ENCODE results near the gene SNPH. TPM values are rescaled to one million over a fixed set of nuclear protein-coding genes. Genes with fewer than 3 reads are reported as not detected.
A peak's percentile ranks its signal among the peaks of the same experiment; 100 is the strongest.

The SNPH gene
- total RNA-seq, 1 experiment from 2014 or later, result 0.93 TPM

- Histone ChIP-seq H3K79me2 (ENCODE audit: low read length) (peaks cover 85% of the 10 kb centered on the region), H3K36me3 (ENCODE audit: insufficient read depth, low read length) (0 out of 2 replicates have a peak, but pooled peaks cover 10% of the 10 kb centered on the region), H3K9me3 (ENCODE audit: low read length) (no peaks in the 10 kb centered on the region), H3K4me3 (ENCODE audit: low read length) (no peak overlapping the region), H2AFZ (ENCODE audit: low read length) (no peak overlapping the region), H3K27me3 (ENCODE audit: low read length) (no peaks in the 10 kb centered on the region), H3K4me1 (ENCODE audit: low read length) (peaks cover 22% of the 10 kb centered on the region), H3K4me2 (ENCODE audit: low read depth, low read length, poor library complexity, severe bottlenecking) (no peak overlapping the region), H3K27ac (ENCODE audit: low read length) (no peak overlapping the region), H3K9me2 (replicated peaks; ENCODE audit: insufficient read depth, low read length) (no peaks in the 10 kb centered on the region), H3K9ac (ENCODE audit: low read length) (no peak overlapping the region), H4K20me1 (ENCODE audit: insufficient read depth, low read depth, low read length) (peaks cover 14% of the 10 kb centered on the region)
- DNase-seq, result no peak
Observed at GRCh38 chr20:1331101-1331500, 65.0 kb downstream of the SNPH start.

GRCh38 chr20:1331801-1332453, 65.8 kb downstream of the SNPH start:
- Histone ChIP-seq H3K36me3 (ENCODE audit: insufficient read depth, low read length) (0 out of 2 replicates have a peak, but pooled peaks cover 10% of the 10 kb centered on the region), H2AFZ (ENCODE audit: low read length) (no peak overlapping the region), H3K9ac (ENCODE audit: low read length) (no peak overlapping the region), H3K9me3 (ENCODE audit: low read length) (no peaks in the 10 kb centered on the region), H3K4me2 (ENCODE audit: low read depth, low read length, poor library complexity, severe bottlenecking) (no peak overlapping the region), H3K27me3 (ENCODE audit: low read length) (no peaks in the 10 kb centered on the region), H4K20me1 (ENCODE audit: insufficient read depth, low read depth, low read length) (peaks cover 13% of the 10 kb centered on the region), H3K4me3 (ENCODE audit: low read length) (no peak overlapping the region), H3K9me2 (replicated peaks; ENCODE audit: insufficient read depth, low read length) (no peaks in the 10 kb centered on the region), H3K27ac (ENCODE audit: low read length) (no peak overlapping the region), H3K4me1 (ENCODE audit: low read length) (peaks cover 13% of the 10 kb centered on the region), H3K79me2 (ENCODE audit: low read length) (peaks cover 77% of the 10 kb centered on the region)
- no peak for DNase-seq

GRCh38 chr20:1332749-1333300, 66.7 kb downstream of the SNPH start:
- H3K9ac ChIP-seq (ENCODE audit: low read length), result no peak overlapping the region
- DNase-seq, result no peak
- H3K9me2 ChIP-seq (replicated peaks; ENCODE audit: insufficient read depth, low read length), result no peaks in the 10 kb centered on the region
- no peak overlapping the region for H3K4me2 ChIP-seq (ENCODE audit: low read depth, low read length, poor library complexity, severe bottlenecking)
- no peaks in the 10 kb centered on the region for H3K27me3 ChIP-seq (ENCODE audit: low read length)
- H3K36me3 ChIP-seq (ENCODE audit: insufficient read depth, low read length), result 0 out of 2 replicates have a peak, but pooled peaks cover 10% of the 10 kb centered on the region
- peaks cover 6% of the 10 kb centered on the region for H4K20me1 ChIP-seq (ENCODE audit: insufficient read depth, low read depth, low read length)
- no peak overlapping the region for H2AFZ ChIP-seq (ENCODE audit: low read length)
- no peak overlapping the region for H3K4me3 ChIP-seq (ENCODE audit: low read length)
- peaks cover 4% of the 10 kb centered on the region for H3K4me1 ChIP-seq (ENCODE audit: low read length)
- peaks cover 68% of the 10 kb centered on the region for H3K79me2 ChIP-seq (ENCODE audit: low read length)
- H3K9me3 ChIP-seq (ENCODE audit: low read length), result no peaks in the 10 kb centered on the region
- H3K27ac ChIP-seq (ENCODE audit: low read length), result no peak overlapping the region

GRCh38 chr20:1333462-1334369, 67.6 kb downstream of the SNPH start:
- H3K36me3 ChIP-seq (ENCODE audit: insufficient read depth, low read length), result 0 out of 2 replicates have a peak, but pooled peaks cover 10% of the 10 kb centered on the region
- no peak for DNase-seq
- H3K79me2 ChIP-seq (ENCODE audit: low read length), result peaks cover 62% of the 10 kb centered on the region
- no peak overlapping the region for H3K27ac ChIP-seq (ENCODE audit: low read length)
- no peaks in the 10 kb centered on the region for H3K4me1 ChIP-seq (ENCODE audit: low read length)
- H3K4me2 ChIP-seq (ENCODE audit: low read depth, low read length, poor library complexity, severe bottlenecking), result no peak overlapping the region
- no peaks in the 10 kb centered on the region for H3K9me3 ChIP-seq (ENCODE audit: low read length)
- H3K4me3 ChIP-seq (ENCODE audit: low read length), result no peak overlapping the region
- H3K9me2 ChIP-seq (replicated peaks; ENCODE audit: insufficient read depth, low read length), result no peaks in the 10 kb centered on the region
- no peak overlapping the region for H3K9ac ChIP-seq (ENCODE audit: low read length)
- peaks cover 4% of the 10 kb centered on the region; the same call in 1 of the 2 replicates for H4K20me1 ChIP-seq (ENCODE audit: insufficient read depth, low read depth, low read length)
- H3K27me3 ChIP-seq (ENCODE audit: low read length), result no peaks in the 10 kb centered on the region
- no peak overlapping the region for H2AFZ ChIP-seq (ENCODE audit: low read length)

- peaks cover 57% of the 10 kb centered on the region for H3K79me2 ChIP-seq (ENCODE audit: low read length)
- H3K4me2 ChIP-seq (ENCODE audit: low read depth, low read length, poor library complexity, severe bottlenecking), result no peak overlapping the region
- DNase-seq, result no peak
- 0 out of 2 replicates have a peak, but pooled peaks cover 10% of the 10 kb centered on the region for H3K36me3 ChIP-seq (ENCODE audit: insufficient read depth, low read length)
- no peak overlapping the region for H3K9ac ChIP-seq (ENCODE audit: low read length)
- H3K4me3 ChIP-seq (ENCODE audit: low read length), result no peak overlapping the region
- no peaks in the 10 kb centered on the region for H3K4me1 ChIP-seq (ENCODE audit: low read length)
- no peaks in the 10 kb centered on the region for H3K27me3 ChIP-seq (ENCODE audit: low read length)
- H3K9me3 ChIP-seq (ENCODE audit: low read length), result no peaks in the 10 kb centered on the region
- no peak overlapping the region for H2AFZ ChIP-seq (ENCODE audit: low read length)
- no peak overlapping the region for H3K27ac ChIP-seq (ENCODE audit: low read length)
- no peaks in the 10 kb centered on the region; the same call in 1 of the 2 replicates for H4K20me1 ChIP-seq (ENCODE audit: insufficient read depth, low read depth, low read length)
- H3K9me2 ChIP-seq (replicated peaks; ENCODE audit: insufficient read depth, low read length), result no peaks in the 10 kb centered on the region
Observed at GRCh38 chr20:1334370-1334731, 68.3 kb downstream of the SNPH start.

- H3K4me1 ChIP-seq (ENCODE audit: low read length), result no peaks in the 10 kb centered on the region
- H2AFZ ChIP-seq (ENCODE audit: low read length), result no peak overlapping the region
- no peaks in the 10 kb centered on the region for H3K27me3 ChIP-seq (ENCODE audit: low read length)
- 0 out of 2 replicates have a peak, but pooled peaks cover 10% of the 10 kb centered on the region for H3K36me3 ChIP-seq (ENCODE audit: insufficient read depth, low read length)
- no peaks in the 10 kb centered on the region; the same call in 1 of the 2 replicates for H4K20me1 ChIP-seq (ENCODE audit: insufficient read depth, low read depth, low read length)
- H3K4me2 ChIP-seq (ENCODE audit: low read depth, low read length, poor library complexity, severe bottlenecking), result no peak overlapping the region
- H3K9me3 ChIP-seq (ENCODE audit: low read length), result no peaks in the 10 kb centered on the region
- H3K4me3 ChIP-seq (ENCODE audit: low read length), result no peak overlapping the region
- peaks cover 55% of the 10 kb centered on the region for H3K79me2 ChIP-seq (ENCODE audit: low read length)
- DNase-seq, result peak; percentile 62
- no peak overlapping the region for H3K27ac ChIP-seq (ENCODE audit: low read length)
- no peaks in the 10 kb centered on the region for H3K9me2 ChIP-seq (replicated peaks; ENCODE audit: insufficient read depth, low read length)
- H3K9ac ChIP-seq (ENCODE audit: low read length), result no peak overlapping the region
Observed at GRCh38 chr20:1334761-1335160, 68.7 kb downstream of the SNPH start.

DNA sequence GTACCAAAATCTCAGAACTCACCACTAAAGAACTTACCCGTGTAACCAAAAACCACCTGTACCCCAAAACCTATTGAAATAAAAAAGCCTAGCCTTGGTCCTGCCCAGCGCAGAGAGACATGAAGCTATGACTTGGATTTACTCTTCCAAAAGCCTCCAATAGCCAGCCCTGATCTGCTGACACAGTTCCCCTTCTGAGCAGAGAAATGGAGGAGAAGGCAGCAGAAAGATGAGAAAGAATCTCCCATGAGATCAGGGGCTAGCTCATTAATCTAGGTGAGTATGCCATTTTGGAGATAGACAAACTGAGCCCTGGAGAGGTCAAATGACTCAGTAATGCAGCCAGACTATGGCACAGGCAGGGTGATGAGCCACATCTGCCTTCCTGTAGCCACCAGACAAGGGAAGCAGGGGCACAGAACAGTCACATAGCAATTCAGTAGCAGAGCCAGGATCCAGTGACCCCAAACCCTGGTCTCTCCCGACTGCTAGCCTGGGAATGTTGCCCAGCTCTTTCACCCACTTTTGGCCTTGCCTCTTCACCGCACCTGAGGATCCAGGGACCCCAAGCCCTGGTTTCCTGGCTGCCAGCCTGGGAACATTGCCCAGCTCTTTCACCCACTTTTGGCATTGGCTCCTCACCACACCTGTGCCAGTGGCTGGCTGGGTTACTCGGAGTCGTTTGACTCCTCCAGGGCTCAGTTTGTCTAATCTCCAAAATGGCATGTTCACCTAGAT, 70.0 kb downstream of the SNPH start:
- Histone ChIP-seq H3K27ac (ENCODE audit: low read length) (no peak overlapping the region), H3K9me2 (replicated peaks; ENCODE audit: insufficient read depth, low read length) (no peaks in the 10 kb centered on the region), H3K27me3 (ENCODE audit: low read length) (no peaks in the 10 kb centered on the region), H3K4me3 (ENCODE audit: low read length) (no peak overlapping the region), H2AFZ (ENCODE audit: low read length) (no peak overlapping the region), H3K36me3 (ENCODE audit: insufficient read depth, low read length) (0 out of 2 replicates have a peak, but pooled peaks cover 10% of the 10 kb centered on the region), H3K79me2 (ENCODE audit: low read length) (peaks cover 42% of the 10 kb centered on the region), H4K20me1 (ENCODE audit: insufficient read depth, low read depth, low read length) (no peaks in the 10 kb centered on the region; the same call in 1 of the 2 replicates), H3K4me1 (ENCODE audit: low read length) (no peaks in the 10 kb centered on the region), H3K9ac (ENCODE audit: low read length) (no peak overlapping the region), H3K4me2 (ENCODE audit: low read depth, low read length, poor library complexity, severe bottlenecking) (no peak overlapping the region), H3K9me3 (ENCODE audit: low read length) (no peaks in the 10 kb centered on the region)
- no peak for DNase-seq

Measured in Karpas-422 (cell line).